GM21390 (cell line): ENCODE results near the gene MYADML2.

Source experiments
- ATAC-seq: cut with Tn5 transposase; IDR thresholded peaks from one replicate; pipeline ENCODE4 v1.9.1; 2021; ENCODE audit not compliant: unreplicated experiment

Gene MYADML2

GRCh38 chr17:81926451-81927151 lies 20.4 kb downstream of the MYADML2 start:
- no peak for ATAC-seq

- ATAC-seq = no peak
These were observed 21.1 kb downstream of the MYADML2 start for GRCh38 chr17:81925860-81926450.

GRCh38 chr17:81924557-81925532 lies 22.2 kb downstream of the MYADML2 start:
- ATAC-seq = no peak

- no peak for ATAC-seq
These were observed 23.5 kb downstream of the MYADML2 start for GRCh38 chr17:81923302-81924260.

- no peak for ATAC-seq
These were observed 24.3 kb downstream of the MYADML2 start for GRCh38 chr17:81922566-81923301.

GRCh38 chr17:81921996-81922565 lies 25.0 kb downstream of the MYADML2 start:
- ATAC-seq = no peak

- ATAC-seq = no peak
These were observed 25.5 kb downstream of the MYADML2 start for GRCh38 chr17:81921537-81921862.

- ATAC-seq = no peak
These were observed 26.2 kb downstream of the MYADML2 start for GRCh38 chr17:81920612-81921536.

GRCh38 chr17:81918832-81919545 lies 28.0 kb downstream of the MYADML2 start:
- ATAC-seq = no peak

GRCh38 chr17:81918333-81918669 lies 28.7 kb downstream of the MYADML2 start:
- ATAC-seq = peak; percentile 8

GRCh38 chr17:81917565-81918332 lies 29.3 kb downstream of the MYADML2 start, which contains the start of gene SIRT7:
TSS of gene SIRT7 (minus strand) at chr17:81918176. CDS start at chr17:81918131, 45 bp downstream.
- ATAC-seq = peak; percentile 57

- no peak for ATAC-seq
These were observed 30.6 kb downstream of the MYADML2 start for GRCh38 chr17:81916234-81917001.

GRCh38 chr17:81915331-81915730 lies 31.7 kb downstream of the MYADML2 start:
- no peak for ATAC-seq

GRCh38 chr17:81914103-81914850 lies 32.8 kb downstream of the MYADML2 start:
- ATAC-seq = no peak

GRCh38 chr17:81913394-81914102 lies 33.5 kb downstream of the MYADML2 start:
- no peak for ATAC-seq
